Inflammatory macrophage treated with lipopolysaccharide for 1 hour (primary cell): ENCODE measurements around the gene RAB21.
"Not testable (repeated sequence)": the region's sequence is repeated elsewhere in the genome, so short reads cannot be mapped to it uniquely, and the experiment has no call there.

Source experiments
- DNase-seq, 2 donors: peaks; one replicate each; pipeline ENCODE4 v3.0.0-alpha.2; 2020 to 2022

Gene RAB21

DNA sequence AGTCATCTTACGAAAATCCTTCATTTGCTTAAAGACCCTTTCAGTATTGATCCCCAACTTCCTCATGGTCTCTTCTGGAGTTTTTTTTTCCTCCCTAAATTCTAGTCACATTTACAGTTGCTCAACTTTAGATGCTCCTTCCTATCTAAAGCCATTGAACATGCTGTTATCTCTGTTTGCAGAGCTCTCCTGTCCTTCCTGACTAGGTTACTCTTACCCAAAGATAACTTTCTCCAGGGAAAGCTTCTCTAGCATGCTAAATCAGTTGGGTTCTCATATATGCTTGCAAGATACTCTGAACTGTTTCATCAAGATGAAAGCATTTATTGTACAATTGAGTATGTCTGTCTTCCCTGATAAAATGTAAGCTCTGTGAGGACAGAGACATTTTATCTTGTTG lies 1.8 kb upstream of the RAB21 start:
- no peak for DNase-seq

GRCh38 chr12:71755146-71755892 lies 656 bp downstream of the RAB21 start:
- peak; percentile 85 to 93 for DNase-seq

DNA sequence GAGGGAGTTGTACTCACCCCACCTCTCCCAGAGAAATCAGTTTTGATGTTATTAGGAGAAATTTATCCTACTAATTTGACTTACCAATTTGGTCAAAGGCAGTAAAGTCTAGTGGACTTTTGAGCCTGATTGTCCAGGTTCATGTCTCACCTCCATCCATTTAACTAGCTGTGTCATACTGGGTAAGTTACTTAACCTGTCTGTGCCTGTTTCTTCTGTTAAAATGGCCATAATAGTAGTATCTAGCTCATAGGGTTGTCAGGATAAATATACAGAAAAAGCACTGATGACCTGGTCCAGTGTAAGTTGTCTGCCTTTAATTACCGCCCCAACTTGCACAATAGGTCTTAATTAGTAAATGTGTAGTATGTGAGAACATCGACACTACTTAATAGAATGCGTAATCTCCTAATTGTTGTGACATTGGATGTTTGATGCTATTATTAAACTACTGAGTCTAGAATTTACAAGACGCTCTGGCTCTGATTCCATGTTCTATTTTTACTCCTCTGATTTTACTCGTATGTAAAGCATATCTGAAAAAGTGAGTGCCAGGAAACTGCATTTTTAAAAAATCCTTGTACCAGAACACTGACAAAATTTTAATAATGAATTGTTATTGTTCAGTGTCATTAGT lies 1.5 kb downstream of the RAB21 start:
- DNase-seq: no peak

GRCh38 chr12:71759941-71760340 lies 5.3 kb downstream of the RAB21 start:
- no peak for DNase-seq

GRCh38 chr12:71760471-71760870 lies 5.8 kb downstream of the RAB21 start:
- DNase-seq: no peak

GRCh38 chr12:71761354-71761753 lies 6.7 kb downstream of the RAB21 start:
- not testable (repeated sequence) for DNase-seq

- peak; percentile 41 to 77 for DNase-seq
Measured at GRCh38 chr12:71763677-71764379, 9.2 kb downstream of the RAB21 start.

GRCh38 chr12:71764587-71765321 lies 10.1 kb downstream of the RAB21 start:
- no peak for DNase-seq

DNA sequence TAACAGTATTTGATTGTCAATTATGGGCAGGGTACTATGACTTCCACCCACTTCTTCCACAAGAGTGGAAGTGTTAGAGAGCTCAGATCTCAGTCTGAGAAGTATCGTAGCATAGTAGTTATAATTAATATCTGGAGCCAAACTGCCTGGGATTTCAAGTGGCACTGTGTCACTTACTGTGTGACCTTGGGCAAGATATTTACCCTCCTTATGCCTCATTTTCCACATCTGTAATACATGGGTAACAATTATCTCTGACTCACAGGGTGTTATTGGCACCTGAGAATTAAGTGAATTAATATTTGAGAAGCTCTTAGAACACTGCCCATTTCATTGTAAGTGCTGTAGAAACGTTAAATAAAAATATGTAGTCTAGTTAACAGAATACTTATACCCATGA lies 11.5 kb downstream of the RAB21 start:
- DNase-seq: no peak

DNA sequence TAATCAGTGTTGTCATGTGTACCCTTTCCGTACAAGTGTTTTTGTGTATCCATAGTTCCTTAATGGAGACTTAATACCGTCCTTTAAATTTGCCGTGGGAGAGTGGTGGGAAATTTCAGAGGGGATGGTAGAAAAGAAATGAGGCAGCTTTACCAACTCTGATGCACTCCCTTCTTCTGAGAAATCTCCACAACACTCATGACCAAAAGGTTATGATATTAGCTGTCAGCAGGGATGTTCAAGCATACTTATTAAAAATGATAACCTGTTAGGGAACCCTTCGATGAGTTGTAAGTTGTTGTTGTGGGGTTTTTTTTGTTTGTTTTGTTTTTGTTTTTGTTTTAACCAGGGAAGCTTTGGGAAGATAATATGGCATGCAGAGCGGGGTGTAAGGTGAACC lies 12.5 kb downstream of the RAB21 start:
- DNase-seq: no peak

DNA sequence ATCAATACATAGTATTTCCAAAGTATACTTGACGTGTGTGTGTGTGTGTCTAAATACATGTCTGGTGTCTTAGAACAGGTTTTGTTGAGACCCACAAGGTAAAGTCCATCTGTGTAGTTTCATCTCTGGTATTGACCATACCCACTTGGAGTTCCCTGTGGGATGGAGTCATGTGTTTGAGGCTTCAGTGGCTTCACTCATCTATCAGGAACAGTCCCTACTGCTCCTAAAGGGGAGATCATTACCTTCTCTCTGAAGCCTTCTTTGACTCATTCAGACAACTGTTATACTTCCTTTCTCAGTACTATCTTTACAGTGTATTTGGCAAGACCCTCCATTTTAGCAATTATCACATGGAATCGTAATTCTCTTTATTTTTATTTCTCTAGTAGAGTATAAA lies 14.2 kb downstream of the RAB21 start:
- DNase-seq: no peak

GRCh38 chr12:71771069-71771468 lies 16.4 kb downstream of the RAB21 start:
- DNase-seq: no peak

- DNase-seq: peak; percentile 55 to 56
Measured at GRCh38 chr12:71772735-71773134, 18.1 kb downstream of the RAB21 start.

- DNase-seq: peak; percentile 32 to 76
Measured at GRCh38 chr12:71780237-71780822, 25.7 kb downstream of the RAB21 start.

DNA sequence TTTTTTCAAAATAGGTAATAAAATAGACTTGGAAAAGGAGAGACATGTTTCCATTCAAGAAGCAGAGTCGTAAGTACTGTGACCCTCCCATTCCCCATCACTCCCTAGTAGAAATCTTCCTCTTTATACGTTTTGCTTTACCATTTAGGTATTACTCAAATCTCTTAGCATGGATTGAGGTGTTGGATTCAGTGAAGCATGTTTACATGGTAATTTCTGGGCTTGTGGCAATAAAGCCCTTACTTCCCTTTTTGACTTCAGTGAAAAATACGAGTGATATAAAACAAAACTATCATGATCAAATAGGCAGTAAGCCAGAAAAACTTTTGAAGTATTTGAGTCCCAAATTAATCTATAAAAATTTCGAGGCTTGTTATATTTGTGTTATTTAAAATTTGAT lies 27.4 kb downstream of the RAB21 start:
- peak; percentile 28 to 33 for DNase-seq

DNA sequence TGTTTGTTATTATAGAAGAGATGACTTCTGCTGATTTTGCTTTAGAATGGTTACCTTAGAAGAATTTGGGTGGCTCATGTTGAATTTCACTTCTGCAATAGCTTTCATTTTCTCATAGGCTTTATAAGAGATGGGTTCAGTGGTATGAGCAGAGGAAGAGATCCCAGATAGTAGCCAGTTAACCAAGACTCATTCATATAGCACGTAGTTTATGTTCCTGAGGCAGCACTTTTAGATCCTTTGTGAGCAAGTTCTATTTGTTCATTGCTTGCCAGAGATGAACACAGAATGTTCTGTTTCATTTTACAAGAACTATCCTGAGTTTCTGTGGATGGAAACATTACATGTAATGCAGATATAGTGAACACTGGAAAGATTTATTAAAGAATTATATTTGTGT lies 32.2 kb downstream of the RAB21 start:
- DNase-seq: no peak

GRCh38 chr12:71787580-71787979 lies 32.9 kb downstream of the RAB21 start:
- DNase-seq: peak; percentile 17 to 42

- DNase-seq: peak; percentile 25 to 57
Measured at GRCh38 chr12:71790331-71790730, 35.7 kb downstream of the RAB21 start.

GRCh38 chr12:71791473-71792150 lies 36.9 kb downstream of the RAB21 start:
- no peak for DNase-seq

- DNase-seq: no peak
Measured at GRCh38 chr12:71792599-71792998, 37.9 kb downstream of the RAB21 start.

- DNase-seq: no peak
Measured at GRCh38 chr12:71795901-71796300, 41.2 kb downstream of the RAB21 start.

- no peak for DNase-seq
Measured at GRCh38 chr12:71797531-71797930, 42.9 kb downstream of the RAB21 start.
